PFSK-1 (cell line): ENCODE measurements around the gene DNAJC6.

Source experiments
- POLR2AphosphoS5 ChIP-seq: IDR thresholded peaks from 2 replicates; pipeline ENCODE4 v1.6.1; 2012; ENCODE audit warnings: low read depth, mild to moderate bottlenecking, control low read depth, low read length, moderate library complexity
- REST ChIP-seq, 2 experiments: IDR thresholded peaks; 2 replicates each; pipeline versions ENCODE4 v1.6.1 to v1.8.0; 2011 to 2012; ENCODE audit warnings: low read depth in 2 of 2, low read length in 2 of 2, control low read depth in 1 of 2, inconsistent platforms in 1 of 2, mild to moderate bottlenecking in 1 of 2, moderate library complexity in 1 of 2; ENCODE audit not compliant: insufficient read depth in 1 of 2
- SIN3A ChIP-seq: IDR thresholded peaks from 2 replicates; pipeline ENCODE4 v1.6.1; 2012; ENCODE audit warnings: mild to moderate bottlenecking, low read length, moderate library complexity, borderline replicate concordance; ENCODE audit not compliant: insufficient read depth
- TAF1 ChIP-seq: IDR thresholded peaks from 2 replicates; pipeline ENCODE4 v1.6.1; 2012; ENCODE audit warnings: low read length, control low read depth, borderline replicate concordance; ENCODE audit not compliant: insufficient read depth

DNA sequence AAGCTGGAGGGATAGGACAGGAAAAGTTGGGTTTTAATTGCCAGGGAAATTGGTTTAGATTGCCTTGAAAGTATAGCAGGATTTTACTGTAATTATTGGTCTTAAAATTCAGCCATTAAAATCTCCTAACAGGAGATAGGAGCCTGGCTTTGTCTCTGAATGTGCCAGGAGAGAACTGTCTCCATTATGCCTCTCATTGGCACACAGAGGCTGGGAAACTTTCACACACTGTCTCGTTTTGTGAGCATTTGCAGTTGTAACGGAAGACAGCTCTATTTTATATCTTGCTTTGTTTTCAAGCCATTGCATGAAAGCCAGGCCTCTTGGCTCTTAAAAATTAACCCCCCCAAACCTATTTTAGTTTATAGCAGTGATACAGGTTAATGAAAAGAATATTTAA, 12.5 kb downstream of the DNAJC6 start:
- no peak for TF ChIP-seq SIN3A
- TF ChIP-seq REST (IDR thresholded peaks at IDR 0.05; ENCODE audit: insufficient read depth in 1 of 2, low read depth in 2 of 2, low read length in 2 of 2) = no peak
- no peak for TF ChIP-seq POLR2AphosphoS5
- no peak for TF ChIP-seq TAF1
